Neutrophil (primary cell): ENCODE results near the gene MEPCE.

ENCODE experiments used
- H3K27ac ChIP-seq: fragments of 200-600 bp; sonication (generic); 2 replicates; pipeline ENCODE4 v1.5.1; 2016; ENCODE audit warnings: mild to moderate bottlenecking, moderate library complexity
- H3K27me3 ChIP-seq: fragments of 200-600 bp; sonication (generic); 2 replicates; pipeline ENCODE4 v1.6.0; 2016; ENCODE audit warnings: mild to moderate bottlenecking
- H3K36me3 ChIP-seq: fragments of 200-600 bp; sonication (generic); 2 replicates; pipeline ENCODE4 v1.5.1; 2017
- H3K4me1 ChIP-seq, 2 experiments: fragments of 200-600 bp in 1 of 2; sonication (generic) in 1 of 2; 1 replicate in 1 of 2; 2 replicates in 1 of 2; pipeline versions ENCODE4 v1.5.1 to v1.6.1; 2013 to 2016; ENCODE audit warnings: low read depth in 1 of 2, low read length in 1 of 2, mild to moderate bottlenecking in 1 of 2, moderate library complexity in 1 of 2; ENCODE audit not compliant: control insufficient read depth in 1 of 2, insufficient read depth in 1 of 2
- H3K4me3 ChIP-seq, 2 experiments: fragments of 200-600 bp in 1 of 2; sonication (generic) in 1 of 2; 1 replicate in 1 of 2; 2 replicates in 1 of 2; pipeline ENCODE4 v1.5.1; 2013 to 2016; ENCODE audit warnings: low read depth in 1 of 2, low read length in 1 of 2, mild to moderate bottlenecking in 1 of 2, moderate library complexity in 1 of 2
- H3K9me3 ChIP-seq: fragments of 200-600 bp; sonication (generic); 2 replicates; pipeline ENCODE4 v1.5.1; 2016
- TF ChIP-seq, protein P1 (sequence below): fragments of 200-600 bp; sonication (generic); IDR thresholded peaks from 2 replicates; pipeline ENCODE4 v1.5.1; 2016; ENCODE audit warnings: antibody characterized with exemption

Gene MEPCE

DNA sequence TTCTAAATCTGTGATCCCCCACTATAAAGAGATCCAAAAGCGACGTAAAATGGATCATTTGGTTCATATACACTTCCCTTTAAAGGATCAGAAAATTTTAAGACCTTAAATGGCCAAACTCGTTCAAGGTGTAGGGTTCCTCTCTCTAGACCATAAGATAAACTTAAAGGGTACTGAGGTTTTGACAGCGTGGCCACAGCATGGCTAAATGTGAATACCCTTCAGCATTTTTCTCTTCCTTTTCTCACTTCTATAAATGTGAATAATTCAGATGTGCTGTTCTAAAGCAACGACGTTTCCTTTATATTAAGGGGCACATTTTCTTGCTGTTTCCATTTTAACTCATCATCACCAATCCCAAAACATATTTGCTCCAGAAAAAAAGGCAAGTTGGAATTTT is 6.3 kb upstream of the MEPCE start:
- Histone ChIP-seq H3K9me3 (no peaks in the 10 kb centered on the region), H3K4me3 (no peak overlapping the region), H3K27ac (no peak overlapping the region), H3K4me1 (peaks cover 3 to 5% of the 10 kb centered on the region in 2 experiments), H3K36me3 (peaks cover 19% of the 10 kb centered on the region), H3K27me3 (no peaks in the 10 kb centered on the region)
- TF ChIP-seq, protein P1, sequence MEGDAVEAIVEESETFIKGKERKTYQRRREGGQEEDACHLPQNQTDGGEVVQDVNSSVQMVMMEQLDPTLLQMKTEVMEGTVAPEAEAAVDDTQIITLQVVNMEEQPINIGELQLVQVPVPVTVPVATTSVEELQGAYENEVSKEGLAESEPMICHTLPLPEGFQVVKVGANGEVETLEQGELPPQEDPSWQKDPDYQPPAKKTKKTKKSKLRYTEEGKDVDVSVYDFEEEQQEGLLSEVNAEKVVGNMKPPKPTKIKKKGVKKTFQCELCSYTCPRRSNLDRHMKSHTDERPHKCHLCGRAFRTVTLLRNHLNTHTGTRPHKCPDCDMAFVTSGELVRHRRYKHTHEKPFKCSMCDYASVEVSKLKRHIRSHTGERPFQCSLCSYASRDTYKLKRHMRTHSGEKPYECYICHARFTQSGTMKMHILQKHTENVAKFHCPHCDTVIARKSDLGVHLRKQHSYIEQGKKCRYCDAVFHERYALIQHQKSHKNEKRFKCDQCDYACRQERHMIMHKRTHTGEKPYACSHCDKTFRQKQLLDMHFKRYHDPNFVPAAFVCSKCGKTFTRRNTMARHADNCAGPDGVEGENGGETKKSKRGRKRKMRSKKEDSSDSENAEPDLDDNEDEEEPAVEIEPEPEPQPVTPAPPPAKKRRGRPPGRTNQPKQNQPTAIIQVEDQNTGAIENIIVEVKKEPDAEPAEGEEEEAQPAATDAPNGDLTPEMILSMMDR: no peak

DNA sequence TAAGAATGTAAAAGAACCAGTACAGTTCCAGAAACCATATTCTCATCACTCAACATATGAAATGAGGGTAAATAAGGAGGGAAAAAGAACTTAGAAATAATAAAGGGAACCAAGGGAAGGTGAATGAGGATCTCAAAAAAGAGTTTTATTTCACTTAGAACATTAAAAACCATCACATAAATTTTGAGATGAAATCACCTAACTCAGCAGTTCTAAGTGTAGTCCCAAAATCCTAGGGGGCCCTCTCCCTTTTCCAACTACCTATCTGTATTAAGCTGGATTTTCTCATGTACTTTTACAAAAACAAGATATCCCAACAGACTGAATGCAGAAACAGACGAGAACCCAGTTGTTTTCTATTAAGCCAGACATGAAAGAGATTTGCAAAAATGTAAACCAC is 4.3 kb upstream of the MEPCE start:
- Histone ChIP-seq H3K9me3 (no peaks in the 10 kb centered on the region), H3K4me1 (peaks cover 5 to 15% of the 10 kb centered on the region in 2 experiments), H3K4me3 (no peak overlapping the region), H3K36me3 (peaks cover 12% of the 10 kb centered on the region), H3K27ac (no peak overlapping the region), H3K27me3 (no peaks in the 10 kb centered on the region)
- TF ChIP-seq, protein P1: no peak

DNA sequence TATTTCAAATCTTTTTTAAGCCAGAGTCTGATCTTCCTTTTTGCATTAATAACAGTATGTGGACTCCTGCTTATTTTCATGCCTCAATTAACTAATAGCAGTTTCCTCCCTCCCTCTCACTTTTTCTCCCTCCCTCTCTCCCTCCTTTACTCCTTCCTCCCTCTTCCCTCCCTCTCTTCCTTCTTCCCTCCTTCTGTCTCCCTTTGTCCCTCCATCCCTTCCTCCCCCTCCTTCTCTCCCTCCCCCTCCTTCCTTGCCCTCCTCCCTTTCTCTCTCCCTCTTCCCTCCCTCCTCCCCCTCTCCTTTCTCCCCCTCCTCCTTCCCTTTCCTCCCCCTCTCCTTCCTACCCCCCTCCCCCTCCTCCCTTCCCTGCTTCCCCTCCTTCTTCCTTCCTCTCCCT is 3.1 kb upstream of the MEPCE start:
- H3K4me3 ChIP-seq: no peak overlapping the region
- no peak overlapping the region for H3K27ac ChIP-seq
- no peaks in the 10 kb centered on the region for H3K9me3 ChIP-seq
- H3K4me1 ChIP-seq: peaks cover 16 to 27% of the 10 kb centered on the region in 2 experiments
- TF ChIP-seq, protein P1: no peak
- no peaks in the 10 kb centered on the region for H3K27me3 ChIP-seq
- H3K36me3 ChIP-seq: peaks cover 7% of the 10 kb centered on the region

DNA sequence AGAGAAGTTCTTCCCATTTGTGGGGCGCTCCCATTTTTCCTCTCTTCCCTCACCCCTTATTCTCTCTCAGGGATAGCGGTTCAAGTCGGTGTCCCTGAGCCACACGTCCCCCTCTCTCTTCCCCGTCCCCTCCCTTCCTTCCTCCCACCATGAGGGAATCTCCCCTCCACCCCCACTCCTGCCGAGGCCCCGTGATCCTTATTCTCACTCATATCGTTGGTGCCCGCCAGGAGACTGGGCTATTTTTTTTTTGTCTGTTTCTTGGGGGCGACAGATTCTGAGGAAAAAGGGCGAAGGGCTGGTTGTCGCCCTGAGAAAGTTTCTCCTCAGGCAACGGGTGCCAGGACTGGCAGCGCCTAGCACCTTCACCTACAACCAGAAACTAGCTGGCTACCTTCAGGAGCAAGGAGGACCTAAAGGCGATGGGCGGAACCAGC is 1.9 kb upstream of the MEPCE start:
- Histone ChIP-seq H3K4me3 (peak overlapping the region; percentile 95 to 98), H3K4me1 (peaks cover 21 to 28% of the 10 kb centered on the region in 2 experiments), H3K9me3 (no peaks in the 10 kb centered on the region), H3K27me3 (no peaks in the 10 kb centered on the region), H3K27ac (peak overlapping the region; percentile 98), H3K36me3 (peaks cover 3% of the 10 kb centered on the region)
- TF ChIP-seq, protein P1: no peak

DNA sequence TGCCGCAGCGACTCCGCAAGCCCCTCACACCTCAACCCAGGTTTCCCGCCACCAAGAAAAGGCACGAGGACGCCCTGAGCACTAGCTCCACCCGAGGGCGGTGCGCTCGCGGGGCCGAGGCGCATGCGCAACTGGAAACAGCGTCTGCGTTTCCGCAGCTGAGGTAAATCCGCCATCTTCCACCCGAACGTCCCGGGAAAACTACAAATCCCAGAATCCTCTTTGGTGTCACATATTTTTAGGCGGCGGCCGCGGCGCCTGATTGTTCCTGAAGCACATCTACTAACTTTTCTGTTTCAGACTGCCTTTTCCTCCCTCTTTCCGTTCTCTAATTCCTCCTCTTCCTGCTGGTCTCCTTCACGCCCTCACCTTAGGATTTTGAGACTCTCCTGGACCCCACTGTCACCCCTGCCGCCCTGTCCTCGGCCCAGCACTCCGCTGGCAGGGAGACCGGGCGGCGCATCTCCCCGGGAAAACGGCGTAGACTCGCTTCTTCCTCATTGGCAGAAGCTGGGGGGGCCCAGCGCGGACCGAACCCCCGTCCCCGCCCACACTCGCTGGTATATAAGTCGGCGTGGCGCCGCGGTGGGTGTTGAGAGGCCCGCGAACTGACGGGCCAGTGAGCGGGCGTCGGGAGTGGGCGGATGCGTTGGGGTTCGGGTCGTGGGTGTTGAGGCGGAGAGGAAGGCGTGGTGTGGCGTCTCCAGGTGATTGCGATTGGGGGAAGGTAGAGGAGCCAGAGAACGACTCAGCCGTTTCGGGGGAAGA is 1.2 kb upstream of the MEPCE start, which contains the start of gene ZCWPW1:
Gene ZCWPW1, minus strand, starts transcription at position 505 of the 768 bp plus-strand sequence. CDS start 8,054 bp downstream, outside the sequence.
- peak within 1 kb of the TSS; percentile 95 to 98 for H3K4me3 ChIP-seq
- no peaks in the 10 kb centered on the region for H3K9me3 ChIP-seq
- no peaks in the 10 kb centered on the region for H3K27me3 ChIP-seq
- TF ChIP-seq, protein P1: peak; percentile 13
- H3K27ac ChIP-seq: peak within 1 kb of the TSS; percentile 98
- peaks cover 9% of the 10 kb centered on the region for H3K36me3 ChIP-seq
- H3K4me1 ChIP-seq: peaks cover 21 to 28% of the 10 kb centered on the region in 2 experiments
